Activated CD8-positive, alpha-beta memory T cell treated with anti-CD3 and anti-CD28 coated beads, Interleukin-2, amount 10 ng/mL, durations not matched to agents 7 days and 5 days (primary cell): ENCODE measurements around the gene TPSG1. TPM values are rescaled to one million over a fixed set of nuclear protein-coding genes. Genes with fewer than 3 reads are reported as not detected.

Experiments used
- ATAC-seq: fragments of 150-1000 bp; cut with Tn5 transposase; one replicate; pipeline ENCODE4 v1.10.0; 2021; ENCODE audit warnings: moderate library complexity
- CTCF ChIA-PET: fragments of 350-600 bp; sonication (Branson Sonifier 250); formaldehyde crosslinking; loops from one replicate; lab custom pipeline; 2021; ENCODE audit warnings: antibody characterized with exemption; lab: Charles Lee
- DNase-seq: peaks from one replicate; pipeline ENCODE4 v3.0.0-alpha.2; 2020
- H3K27ac Mint-ChIP-seq: one replicate; pipeline ENCODE4 v1.8.0; 2021; ENCODE audit warnings: mild to moderate bottlenecking, mixed read lengths
- H3K27me3 Mint-ChIP-seq: one replicate; pipeline ENCODE4 v1.8.0; 2021; ENCODE audit warnings: mixed read lengths
- H3K36me3 Mint-ChIP-seq: one replicate; pipeline ENCODE4 v1.8.0; 2021; ENCODE audit warnings: mild to moderate bottlenecking, mixed read lengths
- H3K4me1 Mint-ChIP-seq: one replicate; pipeline ENCODE4 v1.8.0; 2021; ENCODE audit warnings: mixed read lengths
- H3K4me3 Mint-ChIP-seq: one replicate; pipeline ENCODE4 v1.8.0; 2021; ENCODE audit warnings: mild to moderate bottlenecking, moderate library complexity, mixed read lengths
- H3K9me3 Mint-ChIP-seq: one replicate; pipeline ENCODE4 v1.8.0; 2022; ENCODE audit warnings: low read depth, mixed read lengths
- total RNA-seq, 2 experiments: library from RNA; stranded (reverse); gene quantifications; one replicate each; pipeline ENCODE4 v1.2.3, GENCODE V29; 2021

The TPSG1 gene
- total RNA-seq, 2 experiments from 2014 or later = not detected

DNA sequence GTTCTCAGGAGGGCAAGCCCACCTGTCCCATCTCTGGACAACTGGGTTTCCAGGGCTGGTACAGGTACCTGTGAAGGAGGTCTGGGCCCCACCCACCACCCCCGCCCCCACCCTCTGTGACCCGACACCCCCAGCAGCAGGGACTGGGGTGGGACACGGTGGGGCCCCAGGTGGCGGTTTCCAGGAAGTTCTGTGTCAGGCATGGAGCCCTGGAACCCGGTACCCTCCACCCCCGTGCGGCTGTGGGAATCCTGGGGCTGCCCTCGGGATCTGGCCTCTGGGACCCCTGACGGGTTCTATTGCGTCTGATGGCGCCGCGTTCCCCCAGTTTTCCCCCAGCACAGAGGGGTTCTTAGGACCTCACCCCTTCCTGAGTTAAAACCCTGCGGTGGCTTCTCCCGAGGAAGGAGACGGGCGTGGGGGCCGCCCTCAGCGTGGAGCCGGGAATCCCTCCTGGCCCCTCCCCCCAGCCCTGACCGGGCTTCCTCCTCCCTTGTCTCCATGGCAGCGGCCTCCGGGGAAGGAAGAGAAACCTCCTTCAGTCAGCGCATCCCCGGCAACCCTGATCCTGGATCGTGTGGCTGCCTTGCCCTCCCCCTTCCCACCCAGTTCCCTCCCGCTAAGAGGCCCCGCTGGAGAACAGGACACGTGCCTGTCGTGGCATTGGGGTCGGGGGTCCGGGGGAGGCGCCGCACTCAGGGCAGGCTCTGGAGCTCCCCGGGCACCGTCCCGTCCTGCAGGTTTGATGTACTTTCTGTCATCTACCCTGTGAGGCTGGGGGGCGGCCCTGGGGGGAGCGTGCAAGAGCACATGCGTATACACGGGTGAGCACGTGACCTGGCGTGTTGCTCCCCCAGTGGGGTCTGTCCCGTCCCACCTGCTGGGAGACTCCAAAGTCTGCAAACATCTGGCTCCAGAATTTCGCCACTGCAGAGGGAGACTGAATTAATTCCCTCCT, 41.8 kb downstream of the TPSG1 start:
- Mint-ChIP-seq H3K27me3 (no peaks in the 10 kb centered on the region), H3K4me3 (no peak overlapping the region), H3K9me3 (no peaks in the 10 kb centered on the region), H3K4me1 (no peaks in the 10 kb centered on the region), H3K27ac (no peak overlapping the region), H3K36me3 (no peaks in the 10 kb centered on the region)
- DNase-seq = no peak
- CTCF ChIA-PET = no interaction called here
- no peak for ATAC-seq

DNA sequence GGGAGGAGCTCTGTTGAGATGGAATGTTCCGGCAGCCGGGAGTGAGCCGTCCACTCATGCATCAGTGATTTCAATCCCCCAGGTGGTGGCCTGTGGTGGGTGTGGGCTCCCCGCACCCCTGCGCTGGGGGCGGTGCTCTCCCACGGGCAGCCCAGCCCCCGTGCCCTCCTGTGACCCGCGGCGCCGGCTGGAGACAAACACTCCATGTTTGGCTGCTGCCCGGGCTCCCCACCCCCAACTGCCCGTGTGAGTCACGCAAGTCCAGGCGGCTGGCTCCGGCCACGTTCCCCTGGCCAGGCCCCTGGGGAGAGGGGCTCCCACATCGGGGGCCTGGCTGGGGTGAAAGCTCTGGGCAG, 42.8 kb downstream of the TPSG1 start:
- no peak for DNase-seq
- Mint-ChIP-seq H3K4me1 (no peaks in the 10 kb centered on the region), H3K36me3 (no peaks in the 10 kb centered on the region), H3K9me3 (no peaks in the 10 kb centered on the region), H3K27ac (no peak overlapping the region), H3K4me3 (no peak overlapping the region), H3K27me3 (no peaks in the 10 kb centered on the region)
- no peak for ATAC-seq
- CTCF ChIA-PET = no interaction called here

DNA sequence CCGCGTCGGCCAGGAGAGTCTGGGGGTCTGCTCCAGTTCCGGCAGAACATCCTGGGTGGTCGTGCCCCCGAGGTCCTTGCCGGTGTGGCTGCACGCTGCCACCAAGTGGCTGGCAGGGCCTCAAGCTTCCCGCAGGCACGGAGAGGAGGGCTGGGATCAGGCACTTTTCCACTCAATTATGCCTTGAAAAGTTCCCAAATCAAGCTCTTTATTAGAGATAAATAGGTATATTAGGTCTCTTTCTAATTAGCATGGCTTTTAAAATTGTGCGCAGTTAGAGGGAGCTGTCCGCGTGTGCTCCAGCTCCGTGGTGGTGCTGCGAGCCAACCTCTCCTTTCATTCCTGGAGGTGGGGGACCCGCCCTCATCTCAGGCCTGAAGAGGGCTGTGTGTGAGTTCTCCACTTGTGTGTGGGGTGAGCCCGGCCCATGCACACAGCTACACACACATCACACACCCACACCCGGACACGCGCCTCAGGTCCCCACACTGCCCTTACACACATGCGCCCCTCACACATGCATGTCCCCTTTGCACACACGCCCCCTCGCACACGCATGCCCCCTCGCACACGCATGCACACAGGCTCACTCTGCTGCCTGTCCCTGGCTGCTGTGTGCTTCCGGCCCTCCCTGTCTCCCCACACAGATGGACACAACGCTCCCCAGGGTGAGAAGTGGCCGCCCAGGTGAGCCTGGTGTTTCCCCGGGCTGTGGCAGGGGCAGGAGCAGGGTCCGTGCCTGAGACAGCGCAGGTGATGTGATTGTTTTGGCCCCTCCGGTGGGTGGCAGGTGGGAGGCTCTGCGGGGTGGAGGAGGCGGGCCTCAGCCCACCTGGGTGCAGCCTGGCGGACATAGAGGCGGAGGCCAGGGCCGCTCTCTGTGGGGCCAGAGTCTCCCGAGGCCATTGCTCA, 43.4 kb downstream of the TPSG1 start:
- H3K4me3 Mint-ChIP-seq = no peak overlapping the region
- H3K9me3 Mint-ChIP-seq = no peaks in the 10 kb centered on the region
- CTCF ChIA-PET = no interaction called here
- DNase-seq (no peak), ATAC-seq (no peak)
- H3K27me3 Mint-ChIP-seq = no peaks in the 10 kb centered on the region
- no peaks in the 10 kb centered on the region for H3K36me3 Mint-ChIP-seq
- H3K4me1 Mint-ChIP-seq = no peaks in the 10 kb centered on the region
- no peak overlapping the region for H3K27ac Mint-ChIP-seq

DNA sequence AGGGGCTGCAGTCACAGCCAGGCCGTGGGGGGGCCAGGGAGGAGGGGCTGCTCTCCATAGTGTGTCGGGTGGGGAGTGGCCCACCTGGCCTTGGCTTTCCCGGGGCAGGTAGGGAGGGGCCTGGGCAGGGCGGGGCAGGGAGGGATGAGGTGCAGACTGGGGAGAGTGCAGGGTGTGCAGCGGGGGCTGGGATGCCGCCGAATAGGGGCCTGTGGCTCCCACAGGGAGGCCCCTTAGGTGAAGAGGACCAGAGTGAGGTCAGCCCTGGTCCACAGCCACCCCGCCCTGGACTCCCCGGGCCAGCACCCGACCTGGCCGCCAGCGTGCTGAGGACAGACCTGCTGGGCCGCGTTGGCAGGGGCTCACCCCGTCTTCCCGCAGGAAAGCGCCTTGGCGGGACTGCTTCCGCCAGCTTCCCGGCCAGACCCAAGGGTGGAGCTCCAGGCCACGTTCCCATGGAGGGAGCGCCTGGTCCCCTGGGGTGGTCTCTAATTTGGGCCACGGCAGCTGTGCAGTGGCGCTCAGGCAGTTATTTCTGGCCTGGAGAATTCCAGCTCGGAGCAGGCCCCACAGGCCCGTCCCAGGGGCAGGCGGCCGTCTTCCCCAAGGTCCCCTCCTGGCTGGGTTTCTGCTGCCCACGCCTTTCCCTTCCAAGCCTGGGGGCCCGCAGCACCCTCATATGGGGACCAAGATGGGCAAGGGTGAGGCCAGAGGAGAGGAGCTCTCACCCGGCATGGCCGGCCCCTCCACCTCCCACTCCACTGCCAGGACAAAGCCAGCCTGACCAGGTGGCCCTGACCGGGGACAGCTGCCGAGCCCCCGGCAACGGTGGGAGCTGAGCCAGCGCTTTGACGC, 44.3 kb downstream of the TPSG1 start:
- no peaks in the 10 kb centered on the region for H3K9me3 Mint-ChIP-seq
- H3K4me3 Mint-ChIP-seq = no peak overlapping the region
- ATAC-seq = no peak
- CTCF ChIA-PET = no interaction called here
- DNase-seq = no peak
- H3K36me3 Mint-ChIP-seq = no peaks in the 10 kb centered on the region
- no peaks in the 10 kb centered on the region for H3K27me3 Mint-ChIP-seq
- no peak overlapping the region for H3K27ac Mint-ChIP-seq
- H3K4me1 Mint-ChIP-seq = no peaks in the 10 kb centered on the region

DNA sequence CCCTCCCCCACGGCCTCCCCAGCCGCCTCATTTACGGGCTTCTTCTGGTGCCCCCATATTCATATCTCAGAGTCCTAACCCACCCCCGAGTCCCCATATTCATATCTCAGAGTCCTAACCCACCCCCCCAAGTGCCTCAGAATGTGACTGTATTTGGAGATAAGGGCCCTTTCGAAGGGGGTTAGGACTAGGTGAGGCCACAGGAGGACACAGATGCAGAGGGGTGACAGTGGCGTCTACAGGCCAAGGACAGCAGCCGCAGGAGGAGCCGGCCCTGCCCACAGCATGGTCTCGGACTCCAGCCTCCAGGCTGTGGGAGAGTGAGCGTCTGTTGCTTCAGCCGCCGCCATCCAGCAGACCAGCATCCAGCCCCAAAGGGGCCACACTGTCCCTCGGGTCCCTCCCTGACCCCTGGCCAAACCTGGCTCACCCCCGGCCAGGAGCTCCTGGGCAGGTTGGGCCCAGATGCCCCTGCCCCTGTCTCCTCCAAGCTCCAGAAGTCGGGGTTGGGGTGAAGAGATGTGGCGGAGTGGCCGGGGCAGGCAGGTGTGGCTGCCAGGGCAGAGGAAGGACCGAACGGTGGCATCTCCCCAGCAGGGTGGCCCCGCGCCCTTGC, 46.7 kb downstream of the TPSG1 start:
- no peak for ATAC-seq
- Mint-ChIP-seq H3K9me3 (no peaks in the 10 kb centered on the region), H3K36me3 (no peaks in the 10 kb centered on the region), H3K4me3 (no peak overlapping the region), H3K27ac (no peak overlapping the region), H3K4me1 (no peaks in the 10 kb centered on the region), H3K27me3 (no peaks in the 10 kb centered on the region)
- no peak for DNase-seq
- CTCF ChIA-PET = no interaction called here

DNA sequence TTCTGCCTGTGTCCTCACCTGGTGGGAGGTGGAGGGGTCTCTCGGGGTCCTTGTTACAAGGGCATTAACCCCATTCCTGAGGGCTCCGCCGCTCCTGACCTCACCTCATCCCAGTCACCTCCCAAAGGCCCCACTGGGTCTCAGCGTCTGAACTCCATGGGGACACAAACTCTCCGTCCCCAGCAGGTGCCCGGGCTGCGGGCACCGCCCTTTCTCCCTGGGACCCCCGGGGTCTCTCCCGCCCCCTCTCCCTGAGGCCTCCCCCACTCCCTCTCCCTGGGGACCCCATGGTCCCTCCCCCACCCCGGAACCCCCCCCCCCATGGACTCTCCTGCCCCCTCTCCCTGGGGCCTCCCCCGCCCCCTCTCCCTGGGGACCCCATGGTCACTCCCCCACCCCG, 47.3 kb downstream of the TPSG1 start:
- Mint-ChIP-seq H3K4me3 (no peak overlapping the region), H3K27me3 (no peaks in the 10 kb centered on the region), H3K4me1 (no peaks in the 10 kb centered on the region), H3K36me3 (no peaks in the 10 kb centered on the region), H3K27ac (no peak overlapping the region), H3K9me3 (no peaks in the 10 kb centered on the region)
- no peak for DNase-seq
- CTCF ChIA-PET = no interaction called here
- ATAC-seq = no peak

DNA sequence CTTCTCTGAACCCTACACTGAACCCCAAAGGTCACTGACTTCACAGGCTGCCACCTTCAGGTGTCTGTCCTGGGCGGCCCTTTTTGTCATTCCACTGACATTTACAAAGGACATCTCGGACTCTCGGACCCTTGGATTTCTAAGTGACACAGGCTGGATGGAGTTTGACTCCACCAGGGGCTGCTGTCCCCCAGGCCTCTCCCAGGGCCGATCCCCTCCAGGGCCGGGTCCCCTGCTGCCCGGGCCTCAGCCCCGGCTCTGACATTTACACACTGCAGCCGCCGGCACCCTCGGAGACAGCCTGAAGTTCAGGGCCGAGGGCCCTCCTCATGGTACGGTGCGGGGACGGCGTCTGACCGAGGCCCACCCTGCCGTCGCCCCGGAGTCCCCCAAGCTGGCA, 48.0 kb downstream of the TPSG1 start:
- CTCF ChIA-PET = no interaction called here
- H3K9me3 Mint-ChIP-seq = no peaks in the 10 kb centered on the region
- H3K36me3 Mint-ChIP-seq = no peaks in the 10 kb centered on the region
- DNase-seq (no peak), ATAC-seq (no peak)
- no peak overlapping the region for H3K4me3 Mint-ChIP-seq
- no peaks in the 10 kb centered on the region for H3K4me1 Mint-ChIP-seq
- no peaks in the 10 kb centered on the region for H3K27me3 Mint-ChIP-seq
- no peak overlapping the region for H3K27ac Mint-ChIP-seq

DNA sequence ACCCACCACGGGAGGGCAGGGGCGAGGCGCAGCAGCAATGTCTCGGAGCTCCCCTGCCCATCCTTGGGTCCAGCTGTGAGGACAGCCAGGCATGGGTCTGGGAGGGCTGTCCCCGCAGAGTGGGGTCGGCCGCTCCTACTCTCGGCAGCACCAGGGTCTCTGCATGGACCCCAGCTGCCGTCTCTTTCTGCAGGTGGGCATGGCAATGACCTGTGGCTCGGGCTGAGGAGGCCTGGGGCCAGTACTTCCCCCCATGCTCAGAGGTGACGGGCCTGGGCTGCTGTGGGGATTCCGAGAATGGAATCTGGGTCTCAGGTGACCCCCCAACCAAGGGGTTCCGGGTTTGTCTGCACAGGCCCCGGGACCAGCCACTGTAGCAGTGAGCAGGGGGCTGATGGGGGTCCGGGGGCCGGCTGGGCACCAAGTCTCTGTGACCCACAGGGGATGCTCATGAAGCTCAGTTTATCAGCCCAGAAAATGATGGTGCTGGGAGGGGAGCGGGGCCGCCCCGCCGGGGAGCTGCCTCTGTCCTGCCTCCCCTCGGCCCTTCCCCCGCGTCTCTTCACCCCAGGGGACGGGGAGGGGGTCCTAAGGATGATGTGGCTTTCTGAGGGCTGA, 48.7 kb downstream of the TPSG1 start:
- CTCF ChIA-PET = no interaction called here
- Mint-ChIP-seq H3K36me3 (no peaks in the 10 kb centered on the region), H3K4me3 (no peak overlapping the region), H3K27ac (no peak overlapping the region), H3K9me3 (no peaks in the 10 kb centered on the region), H3K27me3 (no peaks in the 10 kb centered on the region), H3K4me1 (no peaks in the 10 kb centered on the region)
- ATAC-seq = no peak
- DNase-seq = no peak

DNA sequence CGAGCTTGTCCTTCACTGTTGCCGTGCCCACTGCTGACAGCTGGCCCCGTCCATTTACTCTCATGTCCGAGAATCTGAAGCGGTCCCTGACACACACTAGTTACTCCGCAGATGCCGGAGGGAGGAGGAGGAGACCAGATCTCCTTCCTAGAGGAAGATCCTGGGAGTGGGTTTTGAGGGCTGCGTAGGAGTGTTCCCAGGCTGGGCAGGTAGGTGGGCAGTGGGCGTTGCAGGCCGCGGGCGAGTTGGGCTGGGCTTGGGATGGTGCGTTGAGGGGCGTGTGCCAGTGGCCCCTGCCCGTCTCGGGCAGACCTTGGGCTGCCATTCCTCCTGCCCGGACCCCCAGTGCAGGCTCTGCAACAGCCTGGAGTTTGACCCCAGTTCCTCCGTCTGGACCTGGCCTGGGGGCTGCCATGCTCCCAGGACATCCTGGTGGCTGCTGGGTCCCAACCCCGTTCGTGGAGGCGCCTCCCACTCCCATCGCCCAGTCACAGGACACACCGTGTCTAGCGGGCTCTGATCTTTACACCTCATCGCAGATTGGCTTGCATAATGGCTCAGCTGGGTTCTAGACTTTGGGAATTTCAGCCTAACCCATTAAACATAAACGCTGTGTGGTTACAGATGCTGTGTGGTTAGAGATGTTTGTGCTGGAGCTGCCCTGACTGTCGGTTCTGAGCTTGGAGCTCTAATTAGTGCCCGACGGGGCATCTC, 49.3 kb downstream of the TPSG1 start:
- H3K27me3 Mint-ChIP-seq = no peaks in the 10 kb centered on the region
- no peaks in the 10 kb centered on the region for H3K4me1 Mint-ChIP-seq
- H3K4me3 Mint-ChIP-seq = no peak overlapping the region
- no peak overlapping the region for H3K27ac Mint-ChIP-seq
- DNase-seq (no peak), ATAC-seq (no peak)
- no peaks in the 10 kb centered on the region for H3K36me3 Mint-ChIP-seq
- H3K9me3 Mint-ChIP-seq = no peaks in the 10 kb centered on the region
- CTCF ChIA-PET = no interaction called here

DNA sequence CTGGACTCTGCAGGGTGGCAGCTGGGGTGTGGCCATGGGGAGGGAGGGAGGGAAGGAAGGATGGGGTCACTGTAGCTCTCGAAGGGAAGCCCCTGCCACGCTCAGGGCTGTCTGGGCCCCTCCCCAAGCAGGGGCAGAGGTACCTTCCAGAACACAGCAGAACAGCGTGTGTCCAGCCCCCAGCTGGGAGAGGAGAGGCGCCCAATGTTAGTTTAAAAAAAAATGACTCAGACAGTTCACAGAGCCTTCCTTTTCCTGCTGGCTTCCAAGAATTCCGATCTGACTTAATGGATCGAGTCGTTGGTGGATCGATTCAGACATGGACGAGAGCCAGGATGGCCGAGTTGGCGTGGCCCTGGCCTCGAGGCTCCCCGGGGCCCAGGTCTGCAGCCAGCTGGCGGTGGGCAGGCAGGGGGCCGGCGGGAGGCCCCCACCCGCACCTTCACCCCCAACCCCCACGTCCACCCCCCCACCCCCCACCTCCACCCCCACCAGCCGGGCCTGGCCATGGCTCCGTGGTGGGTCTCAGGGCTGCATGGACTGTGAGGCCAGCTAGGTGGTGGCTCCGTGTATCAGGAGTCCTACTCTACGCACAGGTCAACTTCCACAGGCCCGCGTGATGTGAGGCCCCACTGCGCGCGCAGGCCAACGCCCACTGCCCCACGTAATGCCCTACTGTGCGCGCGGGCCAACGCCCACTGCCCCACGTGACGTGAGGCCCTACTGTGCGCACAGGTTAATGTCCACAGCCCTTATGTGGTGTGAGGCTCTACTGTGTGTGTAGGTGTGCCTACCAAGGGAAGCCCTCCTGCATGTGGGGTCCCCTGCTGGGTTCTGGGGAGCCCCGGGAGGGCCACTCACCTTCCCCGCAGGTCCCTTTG, 50.4 kb downstream of the TPSG1 start:
- H3K27ac Mint-ChIP-seq = no peak overlapping the region
- no peak for DNase-seq
- no peaks in the 10 kb centered on the region for H3K9me3 Mint-ChIP-seq
- no peak overlapping the region for H3K4me3 Mint-ChIP-seq
- no peak for ATAC-seq
- no peaks in the 10 kb centered on the region for H3K4me1 Mint-ChIP-seq
- no peaks in the 10 kb centered on the region for H3K36me3 Mint-ChIP-seq
- CTCF ChIA-PET = no interaction called here
- H3K27me3 Mint-ChIP-seq = no peaks in the 10 kb centered on the region

DNA sequence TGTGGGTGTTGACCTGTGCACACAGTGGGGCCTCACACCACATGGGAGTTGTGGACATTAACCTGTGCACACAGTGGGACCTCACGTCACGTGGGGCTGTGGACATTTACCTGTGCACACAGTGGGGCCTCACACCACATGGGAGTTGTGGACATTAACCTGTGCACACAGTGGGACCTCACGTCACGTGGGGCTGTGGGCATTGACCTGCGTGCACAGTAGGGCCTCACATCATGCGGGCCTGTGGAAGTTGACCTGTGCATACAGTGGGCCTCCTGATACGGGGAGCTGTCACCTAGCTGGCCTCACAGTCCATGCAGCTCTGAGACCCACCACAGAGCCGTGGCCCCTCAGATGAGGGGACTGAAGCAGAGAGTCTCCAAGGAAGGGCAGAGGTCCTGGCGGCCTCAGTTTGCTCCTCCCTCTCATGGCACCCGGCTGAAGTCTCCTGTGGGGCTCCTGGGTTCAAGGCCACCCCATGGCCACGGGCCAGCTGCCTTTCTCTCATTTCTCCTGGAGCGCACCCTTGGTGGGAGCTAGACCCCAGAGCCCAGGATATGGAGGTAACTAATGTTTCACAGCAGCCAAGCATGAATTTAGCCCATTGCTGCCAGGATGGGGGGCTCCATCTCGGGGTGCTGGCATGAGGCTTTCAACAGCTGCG, 51.1 kb downstream of the TPSG1 start:
- Mint-ChIP-seq H3K4me1 (no peaks in the 10 kb centered on the region), H3K27ac (no peak overlapping the region), H3K36me3 (no peaks in the 10 kb centered on the region), H3K9me3 (no peaks in the 10 kb centered on the region), H3K27me3 (no peaks in the 10 kb centered on the region), H3K4me3 (no peak overlapping the region)
- CTCF ChIA-PET = no interaction called here
- ATAC-seq (no peak), DNase-seq (no peak)
